ENCODE data around the gene TFF1.

DNA sequence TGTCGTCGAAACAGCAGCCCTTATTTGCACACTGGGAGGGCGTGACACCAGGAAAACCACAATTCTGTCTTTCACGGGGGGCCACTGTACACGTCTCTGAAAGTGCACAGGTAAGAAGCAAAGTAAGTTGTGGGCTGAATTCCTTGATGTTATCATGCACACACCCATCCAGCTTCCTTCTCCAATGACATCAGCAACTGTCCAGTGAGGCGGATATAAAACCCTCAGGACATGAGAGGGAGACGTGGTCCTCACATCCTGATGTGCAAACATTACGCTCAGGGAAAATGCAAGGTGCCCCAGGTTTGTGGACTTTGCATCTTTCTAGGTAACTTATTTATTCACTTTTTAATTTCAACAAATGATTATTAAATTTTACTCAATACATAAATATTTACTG is 3.0 kb downstream of the TFF1 start:
- TF ChIP-seq, protein P1, sequence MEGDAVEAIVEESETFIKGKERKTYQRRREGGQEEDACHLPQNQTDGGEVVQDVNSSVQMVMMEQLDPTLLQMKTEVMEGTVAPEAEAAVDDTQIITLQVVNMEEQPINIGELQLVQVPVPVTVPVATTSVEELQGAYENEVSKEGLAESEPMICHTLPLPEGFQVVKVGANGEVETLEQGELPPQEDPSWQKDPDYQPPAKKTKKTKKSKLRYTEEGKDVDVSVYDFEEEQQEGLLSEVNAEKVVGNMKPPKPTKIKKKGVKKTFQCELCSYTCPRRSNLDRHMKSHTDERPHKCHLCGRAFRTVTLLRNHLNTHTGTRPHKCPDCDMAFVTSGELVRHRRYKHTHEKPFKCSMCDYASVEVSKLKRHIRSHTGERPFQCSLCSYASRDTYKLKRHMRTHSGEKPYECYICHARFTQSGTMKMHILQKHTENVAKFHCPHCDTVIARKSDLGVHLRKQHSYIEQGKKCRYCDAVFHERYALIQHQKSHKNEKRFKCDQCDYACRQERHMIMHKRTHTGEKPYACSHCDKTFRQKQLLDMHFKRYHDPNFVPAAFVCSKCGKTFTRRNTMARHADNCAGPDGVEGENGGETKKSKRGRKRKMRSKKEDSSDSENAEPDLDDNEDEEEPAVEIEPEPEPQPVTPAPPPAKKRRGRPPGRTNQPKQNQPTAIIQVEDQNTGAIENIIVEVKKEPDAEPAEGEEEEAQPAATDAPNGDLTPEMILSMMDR (IDR thresholded peaks at IDR 0.05) = no peak
- no peak for TF ChIP-seq POLR2A (IDR thresholded peaks at IDR 0.05)
